Kidney (tissue), 22 donors: ENCODE data around the gene FAM210A. TPM values are rescaled to one million over a fixed set of nuclear protein-coding genes. Genes with fewer than 3 reads are reported as not detected.

Experiments used
- DNase-seq, 5 donors: peaks; one replicate each; pipeline ENCODE4 v3.0.0-alpha.2; 2013 to 2020
- FAIRE-seq: peaks from 2 replicates; lab custom pipeline; 2012; peaks lifted over from hg19 to GRCh38; lab: Jason Lieb, UNC
- H3K27ac ChIP-seq, 2 donors: one replicate each; pipeline ENCODE4 v1.7.0; 2013; ENCODE audit warnings: low read depth in 2 of 2, low read length in 2 of 2, inconsistent platforms in 1 of 2
- H3K27me3 ChIP-seq: one replicate; pipeline ENCODE4 v1.7.1; 2013; ENCODE audit warnings: low read length, inconsistent platforms; ENCODE audit not compliant: control insufficient read depth, insufficient read depth
- H3K36me3 ChIP-seq, 3 donors: one replicate each; pipeline versions ENCODE4 v1.7.0 to v1.7.1; 2013; ENCODE audit warnings: low read length in 3 of 3, control low read depth in 1 of 3, inconsistent platforms in 1 of 3; ENCODE audit not compliant: insufficient read depth in 3 of 3, control insufficient read depth in 2 of 3
- H3K4me1 ChIP-seq, 3 donors: one replicate each; pipeline versions ENCODE4 v1.7.0 to v1.7.1; 2013; ENCODE audit warnings: low read length in 3 of 3, inconsistent platforms in 1 of 3, low read depth in 1 of 3; ENCODE audit not compliant: control insufficient read depth in 2 of 3, insufficient read depth in 2 of 3
- H3K4me3 ChIP-seq, 3 donors: one replicate each; pipeline versions ENCODE4 v1.7.0 to v1.8.1; 2013; ENCODE audit warnings: low read length in 3 of 3, control low read depth in 1 of 3, inconsistent platforms in 1 of 3
- H3K9ac ChIP-seq, 3 donors: one replicate each; pipeline versions ENCODE4 v1.7.0 to v1.7.1; 2013; ENCODE audit warnings: low read length in 3 of 3, control low read depth in 1 of 3, inconsistent platforms in 1 of 3
- H3K9me3 ChIP-seq, 3 donors: one replicate each; pipeline versions ENCODE4 v1.7.0 to v1.7.1; 2013; ENCODE audit warnings: low read length in 3 of 3, control low read depth in 1 of 3, inconsistent platforms in 1 of 3; ENCODE audit not compliant: control insufficient read depth in 2 of 3, insufficient read depth in 1 of 3
- CTCF ChIP-seq: IDR thresholded peaks from 3 replicates; pipeline ENCODE4 v1.5.1; 2012; ENCODE audit warnings: mild to moderate bottlenecking, moderate library complexity, borderline replicate concordance; ENCODE audit not compliant: insufficient read depth; ENCODE audit errors: extremely low read depth
- intact Hi-C: fragments of 100-400 bp; cut with DNase I; formaldehyde crosslinking; loops from one replicate; pipeline ENCODE4 v1.11.1; 2022
- long read RNA-seq, 10 donors: library from polyadenylated mRNA in 1 of 10; unstranded in 1 of 10; transcript quantifications; one replicate each; pipeline ENCODE4 v2.0.0 and lab custom pipeline, GENCODE V29; 2021 to 2026
- polyA plus RNA-seq: library from polyadenylated mRNA; stranded (reverse); fragments of 350-450 nt; fragmentation: Illumina TruSeq; extraction: RNeasy Lipid Tissue Mini Kit (QIAGEN cat#74804); gene quantifications from one replicate; pipeline ENCODE4 v1.2.3, GENCODE V29; 2014; ENCODE audit warnings: low read depth, low replicate concordance; ENCODE audit not compliant: insufficient read depth
- total RNA-seq: library from RNA; stranded (reverse); fragmentation: NEBNext Ultra II Directional; extraction: Animal tissue kit (Norgen Biotek cat#: 25700); gene quantifications from one replicate; pipeline ENCODE4 v1.2.1, GENCODE V29; 2021
- donor health status: control.
- donor health status: control.
- donor health status: control.
- donor health status: control.
- donor health status: control.
- donor health status: DM: yes; HTN: yes; CAD: no.
- donor health status: Normal renal cell carcinoma (clear cell type).

Gene FAM210A
- total RNA-seq (13.7 TPM), polyA plus RNA-seq (18.0 TPM)
- long read RNA-seq, donor 1, full-length matches to known transcripts = 5 of 5 reads
- long read RNA-seq, donor 1, partial matches to known transcripts = 0 of 5 reads
- long read RNA-seq, donor 1, other reads (novel, unspliced or antisense) = 0 of 5 reads
- long read RNA-seq, donor 2, full-length matches to known transcripts = 4 of 4 reads
- long read RNA-seq, donor 2, partial matches to known transcripts = 0 of 4 reads
- long read RNA-seq, donor 2, other reads (novel, unspliced or antisense) = 0 of 4 reads
- long read RNA-seq, donor 3, full-length matches to known transcripts = 4 of 29 reads
- long read RNA-seq, donor 3, partial matches to known transcripts = 5 of 29 reads
- long read RNA-seq, donor 3, other reads (novel, unspliced or antisense) = 20 of 29 reads
- long read RNA-seq, donor 4, full-length matches to known transcripts = 6 of 6 reads
- long read RNA-seq, donor 4, partial matches to known transcripts = 0 of 6 reads
- long read RNA-seq, donor 4, other reads (novel, unspliced or antisense) = 0 of 6 reads
- long read RNA-seq, donor 5 = 0 reads
- long read RNA-seq, donor 6, full-length matches to known transcripts = 3 of 3 reads
- long read RNA-seq, donor 6, partial matches to known transcripts = 0 of 3 reads
- long read RNA-seq, donor 6, other reads (novel, unspliced or antisense) = 0 of 3 reads
- long read RNA-seq, donor 7, full-length matches to known transcripts = 12 of 13 reads
- long read RNA-seq, donor 7, partial matches to known transcripts = 1 of 13 reads
- long read RNA-seq, donor 7, other reads (novel, unspliced or antisense) = 0 of 13 reads
- long read RNA-seq, donor 8, full-length matches to known transcripts = 2 of 2 reads
- long read RNA-seq, donor 8, partial matches to known transcripts = 0 of 2 reads
- long read RNA-seq, donor 8, other reads (novel, unspliced or antisense) = 0 of 2 reads
- long read RNA-seq, donor 9, full-length matches to known transcripts = 3 of 3 reads
- long read RNA-seq, donor 9, partial matches to known transcripts = 0 of 3 reads
- long read RNA-seq, donor 9, other reads (novel, unspliced or antisense) = 0 of 3 reads
- long read RNA-seq, donor 10, full-length matches to known transcripts = 5 of 28 reads
- long read RNA-seq, donor 10, partial matches to known transcripts = 9 of 28 reads
- long read RNA-seq, donor 10, other reads (novel, unspliced or antisense) = 14 of 28 reads

- Histone ChIP-seq H3K4me3 (peak within 1 kb of the TSS; percentile 94 to 97 (median 95)), H3K27me3 (no peaks in the 10 kb centered on the region), H3K9me3 (no peaks in the 10 kb centered on the region), H3K36me3 (no peaks in the 10 kb centered on the region), H3K9ac (peak within 1 kb of the TSS; percentile 76 to 94 (median 87)), H3K4me1 (peaks cover 4 to 12% (median 5%) of the 10 kb centered on the region in 3 donors), H3K27ac (peak within 1 kb of the TSS; percentile 97)
- intact Hi-C loops = no loop called here
- DNase-seq (peak; percentile 97 to 99 (median 98)), FAIRE-seq (peak; percentile 33)
- peak; percentile 10 for TF ChIP-seq CTCF
Observed at GRCh38 chr18:13726232-13726971, at the start of gene FAM210A, which contains the start of gene RNMT. Gene FAM210A, minus strand, starts transcription at chr18:13726558. Its CDS starts 44,481 bp downstream, at chr18:13682077. Gene RNMT, plus strand, starts transcription at chr18:13726673. Its CDS starts 4,845 bp downstream, at chr18:13731518.

- no peaks in the 10 kb centered on the region for H3K36me3 ChIP-seq
- intact Hi-C loops = no loop called here
- no peak for FAIRE-seq
Observed at GRCh38 chr18:13775058-13775457, 48.7 kb upstream of the FAM210A start.

More at GRCh38 chr18:13775058-13775457, 48.7 kb upstream of the FAM210A start:
- no peak for DNase-seq
- TF ChIP-seq CTCF = no peak
- no peak overlapping the region for H3K9ac ChIP-seq
- no peak overlapping the region for H3K4me3 ChIP-seq
- H3K4me1 ChIP-seq = no peaks in the 10 kb centered on the region
- H3K27ac ChIP-seq = no peak overlapping the region
- no peaks in the 10 kb centered on the region for H3K27me3 ChIP-seq
- no peaks in the 10 kb centered on the region for H3K9me3 ChIP-seq
